NCI-H2196 treated with DMSO at 0.1 percent for 48 hours (cell line): Measurements from ENCODE around the gene CD86.

Experiments
- DNase-seq: peaks from one replicate; lab custom pipeline; 2025; ENCODE audit not compliant: unreplicated experiment; lab: John Stamatoyannopoulos, UW

Gene CD86

GRCh38 chr3:122091602-122092295 is 36.6 kb downstream of the CD86 start:
- no peak for DNase-seq

GRCh38 chr3:122092460-122093165 is 37.5 kb downstream of the CD86 start:
- no peak for DNase-seq

- no peak for DNase-seq
Measured at GRCh38 chr3:122094125-122094524, 39.0 kb downstream of the CD86 start.

- DNase-seq, result no peak
Measured at GRCh38 chr3:122094693-122095092, 39.5 kb downstream of the CD86 start.

GRCh38 chr3:122097141-122097540 is 42.0 kb downstream of the CD86 start:
- no peak for DNase-seq

- no peak for DNase-seq
Measured at GRCh38 chr3:122098611-122099010, 43.4 kb downstream of the CD86 start.

GRCh38 chr3:122099255-122099654 is 44.1 kb downstream of the CD86 start:
- DNase-seq, result no peak

GRCh38 chr3:122100083-122100482 is 44.9 kb downstream of the CD86 start:
- no peak for DNase-seq

- DNase-seq, result no peak
Measured at GRCh38 chr3:122100591-122101463, 45.7 kb downstream of the CD86 start.

GRCh38 chr3:122101646-122102045 is 46.5 kb downstream of the CD86 start:
- DNase-seq, result peak; percentile 37

GRCh38 chr3:122102191-122102935 is 47.2 kb downstream of the CD86 start:
- no peak for DNase-seq

GRCh38 chr3:122103821-122104514 is 48.8 kb downstream of the CD86 start:
- DNase-seq, result no peak

GRCh38 chr3:122104515-122105194 is 49.5 kb downstream of the CD86 start:
- no peak for DNase-seq

- no peak for DNase-seq
Measured at GRCh38 chr3:122105626-122106025, 50.5 kb downstream of the CD86 start.

GRCh38 chr3:122107171-122107570 is 52.0 kb downstream of the CD86 start:
- DNase-seq, result no peak

GRCh38 chr3:122111974-122112373 is 56.8 kb downstream of the CD86 start:
- DNase-seq, result no peak

GRCh38 chr3:122112754-122113153 is 57.6 kb downstream of the CD86 start:
- DNase-seq, result no peak

GRCh38 chr3:122123850-122124249 is 68.7 kb downstream of the CD86 start:
- no peak for DNase-seq

- no peak for DNase-seq
Measured at GRCh38 chr3:122132949-122133540, 77.9 kb downstream of the CD86 start.
